Kidney (tissue), 14 donors: ENCODE results near the gene MYH11. TPM values are rescaled to one million over a fixed set of nuclear protein-coding genes. Genes with fewer than 3 reads are reported as not detected.

Source experiments
- DNase-seq, 5 donors: peaks; one replicate each; pipeline ENCODE4 v3.0.0-alpha.2; 2013 to 2020
- FAIRE-seq: peaks from 2 replicates; lab custom pipeline; 2012; peaks lifted over from hg19 to GRCh38; lab: Jason Lieb, UNC
- H3K27ac ChIP-seq, 2 donors: one replicate each; pipeline ENCODE4 v1.7.0; 2013; ENCODE audit warnings: low read depth in 2 of 2, low read length in 2 of 2, inconsistent platforms in 1 of 2
- H3K27me3 ChIP-seq: one replicate; pipeline ENCODE4 v1.7.1; 2013; ENCODE audit warnings: low read length, inconsistent platforms; ENCODE audit not compliant: control insufficient read depth, insufficient read depth
- H3K36me3 ChIP-seq, 3 donors: one replicate each; pipeline versions ENCODE4 v1.7.0 to v1.7.1; 2013; ENCODE audit warnings: low read length in 3 of 3, control low read depth in 1 of 3, inconsistent platforms in 1 of 3; ENCODE audit not compliant: insufficient read depth in 3 of 3, control insufficient read depth in 2 of 3
- H3K4me1 ChIP-seq, 3 donors: one replicate each; pipeline versions ENCODE4 v1.7.0 to v1.7.1; 2013; ENCODE audit warnings: low read length in 3 of 3, inconsistent platforms in 1 of 3, low read depth in 1 of 3; ENCODE audit not compliant: control insufficient read depth in 2 of 3, insufficient read depth in 2 of 3
- H3K4me3 ChIP-seq, 3 donors: one replicate each; pipeline versions ENCODE4 v1.7.0 to v1.8.1; 2013; ENCODE audit warnings: low read length in 3 of 3, control low read depth in 1 of 3, inconsistent platforms in 1 of 3
- H3K9ac ChIP-seq, 3 donors: one replicate each; pipeline versions ENCODE4 v1.7.0 to v1.7.1; 2013; ENCODE audit warnings: low read length in 3 of 3, control low read depth in 1 of 3, inconsistent platforms in 1 of 3
- H3K9me3 ChIP-seq, 3 donors: one replicate each; pipeline versions ENCODE4 v1.7.0 to v1.7.1; 2013; ENCODE audit warnings: low read length in 3 of 3, control low read depth in 1 of 3, inconsistent platforms in 1 of 3; ENCODE audit not compliant: control insufficient read depth in 2 of 3, insufficient read depth in 1 of 3
- intact Hi-C: fragments of 100-400 bp; cut with DNase I; formaldehyde crosslinking; loops from one replicate; pipeline ENCODE4 v1.11.1; 2022
- polyA plus RNA-seq: library from polyadenylated mRNA; stranded (reverse); fragments of 350-450 nt; fragmentation: Illumina TruSeq; extraction: RNeasy Lipid Tissue Mini Kit (QIAGEN cat#74804); gene quantifications from one replicate; pipeline ENCODE4 v1.2.3, GENCODE V29; 2014; ENCODE audit warnings: low read depth, low replicate concordance; ENCODE audit not compliant: insufficient read depth
- total RNA-seq: library from RNA; stranded (reverse); fragmentation: NEBNext Ultra II Directional; extraction: Animal tissue kit (Norgen Biotek cat#: 25700); gene quantifications from one replicate; pipeline ENCODE4 v1.2.1, GENCODE V29; 2021
- TF ChIP-seq, protein P1 (sequence below): IDR thresholded peaks from 3 replicates; pipeline ENCODE4 v1.5.1; 2012; ENCODE audit warnings: mild to moderate bottlenecking, moderate library complexity, borderline replicate concordance; ENCODE audit not compliant: insufficient read depth; ENCODE audit errors: extremely low read depth
- donor health status: control.
- donor health status: control.
- donor health status: control.
- donor health status: control.
- donor health status: control.
- donor health status: DM: yes; HTN: yes; CAD: no.
- donor health status: Normal renal cell carcinoma (clear cell type).

Gene MYH11
- total and polyA plus RNA-seq, 2 donors from 2014 or later = 40.2 to 175 TPM

DNA sequence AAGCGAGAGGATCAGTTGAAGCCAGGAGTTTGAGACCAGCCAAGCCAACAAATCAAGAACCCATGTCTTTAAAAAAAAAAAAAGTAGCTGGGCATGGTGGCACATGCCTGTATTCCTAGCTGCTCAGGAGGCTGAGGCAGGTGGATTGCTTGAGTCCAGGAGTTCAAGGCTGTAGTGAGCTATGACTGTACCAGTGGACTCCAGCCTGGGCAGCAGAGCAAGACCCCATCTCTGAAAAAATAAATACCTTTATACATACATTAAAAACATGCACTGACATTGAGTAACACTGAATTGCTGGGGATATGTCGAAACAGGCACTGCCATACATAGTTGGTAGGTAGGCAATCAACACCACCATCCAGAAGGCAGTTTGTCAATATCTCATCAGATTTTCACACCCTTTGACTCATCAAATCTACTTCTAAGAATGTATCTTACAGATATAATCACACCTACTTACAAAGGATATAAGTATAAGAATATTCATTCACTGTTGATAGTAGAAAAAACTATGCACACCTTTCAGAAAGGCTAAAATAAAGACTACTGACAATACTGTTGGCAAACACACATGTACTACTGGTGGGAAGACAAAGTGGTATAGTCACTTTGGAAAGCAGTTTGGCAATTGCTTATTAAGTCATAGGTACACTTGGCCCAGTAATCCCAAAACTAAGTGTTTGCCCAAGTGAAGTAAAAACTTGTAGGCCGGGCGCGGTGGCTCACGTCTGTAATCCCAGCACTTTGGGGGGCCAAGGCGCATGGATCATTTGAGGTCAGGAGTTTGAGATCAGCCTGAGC is 37.9 kb upstream of the MYH11 start:
- intact Hi-C loops = no loop called here
- FAIRE-seq = no peak
- H3K9ac ChIP-seq = no peak overlapping the region
- TF ChIP-seq, protein P1, sequence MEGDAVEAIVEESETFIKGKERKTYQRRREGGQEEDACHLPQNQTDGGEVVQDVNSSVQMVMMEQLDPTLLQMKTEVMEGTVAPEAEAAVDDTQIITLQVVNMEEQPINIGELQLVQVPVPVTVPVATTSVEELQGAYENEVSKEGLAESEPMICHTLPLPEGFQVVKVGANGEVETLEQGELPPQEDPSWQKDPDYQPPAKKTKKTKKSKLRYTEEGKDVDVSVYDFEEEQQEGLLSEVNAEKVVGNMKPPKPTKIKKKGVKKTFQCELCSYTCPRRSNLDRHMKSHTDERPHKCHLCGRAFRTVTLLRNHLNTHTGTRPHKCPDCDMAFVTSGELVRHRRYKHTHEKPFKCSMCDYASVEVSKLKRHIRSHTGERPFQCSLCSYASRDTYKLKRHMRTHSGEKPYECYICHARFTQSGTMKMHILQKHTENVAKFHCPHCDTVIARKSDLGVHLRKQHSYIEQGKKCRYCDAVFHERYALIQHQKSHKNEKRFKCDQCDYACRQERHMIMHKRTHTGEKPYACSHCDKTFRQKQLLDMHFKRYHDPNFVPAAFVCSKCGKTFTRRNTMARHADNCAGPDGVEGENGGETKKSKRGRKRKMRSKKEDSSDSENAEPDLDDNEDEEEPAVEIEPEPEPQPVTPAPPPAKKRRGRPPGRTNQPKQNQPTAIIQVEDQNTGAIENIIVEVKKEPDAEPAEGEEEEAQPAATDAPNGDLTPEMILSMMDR = no peak
- H3K4me3 ChIP-seq = no peak overlapping the region
- no peaks in the 10 kb centered on the region for H3K36me3 ChIP-seq
- H3K27ac ChIP-seq = no peak overlapping the region
- no peaks in the 10 kb centered on the region for H3K27me3 ChIP-seq
- no peaks in the 10 kb centered on the region for H3K9me3 ChIP-seq
- no peak for DNase-seq
- peaks cover 0 to 4% (median 0%) of the 10 kb centered on the region in 3 donors for H3K4me1 ChIP-seq

DNA sequence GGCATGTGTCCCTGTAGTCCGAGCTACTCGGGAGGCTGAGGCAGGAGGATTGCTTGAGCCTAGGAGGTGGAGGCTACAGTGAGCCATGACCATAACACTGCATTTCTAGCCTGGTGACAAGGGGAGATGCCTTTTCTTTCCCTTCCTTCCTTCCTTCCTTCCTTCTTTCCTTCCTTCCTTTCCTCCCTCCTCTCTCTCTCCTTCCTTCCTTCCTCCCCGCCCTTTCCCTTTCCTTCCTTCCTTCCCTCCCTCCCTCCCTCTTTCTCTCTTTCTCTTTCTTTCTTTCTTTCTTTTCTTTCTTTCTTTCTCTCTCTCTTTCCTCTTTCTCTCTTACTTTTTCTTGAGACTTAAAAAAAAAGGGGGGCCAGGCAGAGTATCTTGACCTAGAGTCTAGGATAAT is 34.7 kb upstream of the MYH11 start:
- DNase-seq = no peak
- Histone ChIP-seq H3K4me3 (no peak overlapping the region), H3K9ac (no peak overlapping the region), H3K4me1 (peaks cover 5 to 7% (median 5%) of the 10 kb centered on the region in 3 donors), H3K27ac (no peak overlapping the region), H3K36me3 (no peaks in the 10 kb centered on the region), H3K9me3 (no peaks in the 10 kb centered on the region), H3K27me3 (no peaks in the 10 kb centered on the region)
- no peak for FAIRE-seq
- intact Hi-C loops = no loop called here
- TF ChIP-seq, protein P1 = no peak

DNA sequence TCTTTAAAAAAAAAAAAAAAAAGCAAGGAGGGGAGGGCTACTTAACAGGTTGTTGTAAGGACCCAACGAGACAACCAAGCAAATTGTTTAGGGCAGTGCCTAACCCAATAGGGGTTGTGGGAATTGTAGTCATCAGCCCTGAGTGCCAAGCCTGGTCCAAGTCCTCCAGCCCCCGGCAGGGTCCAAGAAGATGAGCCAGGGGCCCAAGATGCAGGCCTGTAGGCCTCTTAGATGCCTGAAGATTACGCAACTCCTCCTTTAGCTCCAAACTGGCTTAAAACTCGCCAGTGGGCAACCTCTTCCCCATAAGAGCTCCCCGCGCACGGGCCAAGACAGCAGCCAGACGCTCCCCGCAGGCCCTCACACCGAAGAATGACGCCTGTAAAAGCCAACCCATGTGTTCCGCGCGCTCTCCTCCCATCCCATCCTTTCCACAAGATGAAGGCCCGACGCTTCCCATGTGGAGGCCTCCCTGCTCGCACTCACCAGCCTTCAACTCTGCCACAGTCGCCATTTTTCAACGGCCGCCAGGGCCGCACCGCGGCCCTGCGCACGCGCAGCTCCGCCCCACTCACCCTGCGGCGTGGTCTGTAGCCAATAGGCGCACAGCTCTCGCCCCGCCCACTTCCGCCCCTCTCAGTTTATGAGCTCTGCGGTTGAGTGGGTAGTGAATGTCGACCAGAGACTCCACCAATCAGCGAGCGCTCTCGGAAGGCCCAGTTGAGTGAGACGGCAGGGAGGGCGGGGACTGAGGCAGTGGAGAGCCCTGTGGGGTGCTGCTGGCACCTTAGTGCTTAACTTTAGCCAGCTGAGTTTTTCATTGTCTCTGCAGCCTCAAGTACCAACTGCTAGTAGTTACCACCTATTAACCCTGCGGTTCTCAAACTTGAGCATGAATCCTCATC is 31.5 kb upstream of the MYH11 start, which contains the start of gene CEP20:
Gene CEP20 (minus strand): TSS at position 532 of the 905 bp plus-strand sequence. CDS start 18 bp downstream, at position 514.
- no peaks in the 10 kb centered on the region for H3K36me3 ChIP-seq
- H3K9ac ChIP-seq = peak within 1 kb of the TSS; percentile 70 to 89 (median 81)
- peak; percentile 99 to 100 (median 99) for DNase-seq
- no peaks in the 10 kb centered on the region for H3K9me3 ChIP-seq
- FAIRE-seq = peak; percentile 91
- peak within 1 kb of the TSS; percentile 90 to 99 (median 94) for H3K4me3 ChIP-seq
- peaks cover 5 to 15% (median 7%) of the 10 kb centered on the region in 3 donors for H3K4me1 ChIP-seq
- H3K27me3 ChIP-seq = no peaks in the 10 kb centered on the region
- H3K27ac ChIP-seq = peak within 1 kb of the TSS; percentile 38 to 80
- TF ChIP-seq, protein P1 = peak; percentile 17
- intact Hi-C loops = no loop called here
